Duodenal mucosa (tissue), 2 donors: Measurements from ENCODE around the gene CES4A.

ENCODE experiments used
- H3K27ac ChIP-seq: one replicate; pipeline ENCODE4 v1.7.0; 2013; ENCODE audit warnings: low read depth, low read length
- H3K27me3 ChIP-seq, 2 donors: one replicate each; pipeline ENCODE4 v1.7.0; 2013; ENCODE audit warnings: low read length in 2 of 2, control low read depth in 1 of 2; ENCODE audit not compliant: insufficient read depth in 2 of 2, control insufficient read depth in 1 of 2
- H3K36me3 ChIP-seq, 2 donors: one replicate each; pipeline ENCODE4 v1.7.0; 2013; ENCODE audit warnings: low read length in 2 of 2, control low read depth in 1 of 2; ENCODE audit not compliant: insufficient read depth in 2 of 2, control insufficient read depth in 1 of 2
- H3K4me1 ChIP-seq, 2 donors: one replicate each; pipeline ENCODE4 v1.7.0; 2013; ENCODE audit warnings: low read length in 2 of 2, control low read depth in 1 of 2; ENCODE audit not compliant: insufficient read depth in 2 of 2, control insufficient read depth in 1 of 2
- H3K4me3 ChIP-seq, 2 donors: one replicate each; pipeline ENCODE4 v1.7.0; 2013; ENCODE audit warnings: low read length in 2 of 2, low read depth in 1 of 2
- H3K9ac ChIP-seq, 2 donors: one replicate each; pipeline ENCODE4 v1.7.0; 2013; ENCODE audit warnings: low read length in 2 of 2, low read depth in 1 of 2
- H3K9me3 ChIP-seq, 2 donors: one replicate each; pipeline ENCODE4 v1.7.0; 2013; ENCODE audit warnings: low read length in 2 of 2, control low read depth in 1 of 2; ENCODE audit not compliant: control insufficient read depth in 1 of 2

Gene CES4A

DNA sequence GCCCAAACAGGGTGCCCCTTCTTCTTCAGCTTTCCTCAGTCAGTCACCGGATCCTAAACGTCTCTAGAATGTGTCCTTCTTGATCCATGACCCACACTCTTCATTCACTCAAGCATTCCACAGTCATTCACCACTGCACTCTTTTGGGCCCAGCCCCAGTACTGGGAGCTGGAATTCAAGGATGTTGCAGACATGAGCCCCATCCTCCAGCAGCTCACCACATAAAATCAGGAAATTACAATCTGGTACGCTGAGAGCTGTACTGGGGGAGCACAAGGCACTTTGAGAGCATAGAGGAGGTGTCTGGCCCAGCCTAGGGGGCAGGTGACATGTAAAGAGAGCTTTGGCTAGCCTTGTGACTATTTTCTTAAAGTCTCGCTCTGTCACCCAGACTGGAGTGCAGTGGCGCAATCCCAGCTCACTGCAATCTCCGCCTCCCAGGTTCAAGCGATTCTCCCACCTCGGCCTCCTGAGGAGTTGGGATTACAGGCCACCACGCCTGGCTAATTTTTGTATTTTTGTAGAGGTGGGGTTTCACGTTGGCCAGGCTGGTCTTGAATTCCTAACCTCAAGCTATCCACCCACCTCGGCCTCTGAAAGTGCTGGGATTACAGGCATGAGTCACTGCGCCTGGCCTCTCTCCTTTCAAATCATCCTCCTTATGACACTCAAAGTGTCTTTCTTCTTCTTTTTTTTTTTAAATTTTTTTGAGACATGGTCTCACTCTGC, 18.7 kb downstream of the CES4A start:
- no peaks in the 10 kb centered on the region for H3K27me3 ChIP-seq
- H3K36me3 ChIP-seq, result no peaks in the 10 kb centered on the region
- H3K4me1 ChIP-seq, result no peaks in the 10 kb centered on the region
- no peaks in the 10 kb centered on the region for H3K9me3 ChIP-seq
- H3K4me3 ChIP-seq, result no peak overlapping the region
- no peak overlapping the region for H3K27ac ChIP-seq
- no peak overlapping the region for H3K9ac ChIP-seq

DNA sequence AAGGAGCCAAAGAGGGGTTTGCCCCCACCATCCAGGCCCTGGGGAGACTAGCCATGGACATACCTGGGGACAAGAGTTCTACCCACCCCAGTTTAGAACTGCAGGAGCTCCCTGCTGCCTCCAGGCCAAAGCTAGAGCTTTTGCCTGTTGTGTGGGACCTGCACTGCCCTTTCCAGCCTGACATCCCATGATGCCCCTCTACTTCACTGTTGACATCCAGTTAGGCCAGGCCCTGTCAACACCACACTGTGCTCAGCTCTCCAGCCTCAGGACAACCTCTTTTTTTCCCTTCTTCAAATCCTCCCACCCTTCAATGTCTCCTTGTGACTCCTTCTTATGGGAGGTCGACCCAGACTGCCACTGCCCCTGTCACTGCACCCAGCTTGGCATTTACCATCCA, 20.8 kb downstream of the CES4A start:
- Histone ChIP-seq H3K9ac (no peak overlapping the region), H3K27me3 (peaks cover 7 to 8% of the 10 kb centered on the region in 2 donors), H3K4me1 (peaks cover 7% of the 10 kb centered on the region in 2 donors), H3K9me3 (no peaks in the 10 kb centered on the region), H3K4me3 (no peak overlapping the region), H3K27ac (no peak overlapping the region), H3K36me3 (no peaks in the 10 kb centered on the region)

DNA sequence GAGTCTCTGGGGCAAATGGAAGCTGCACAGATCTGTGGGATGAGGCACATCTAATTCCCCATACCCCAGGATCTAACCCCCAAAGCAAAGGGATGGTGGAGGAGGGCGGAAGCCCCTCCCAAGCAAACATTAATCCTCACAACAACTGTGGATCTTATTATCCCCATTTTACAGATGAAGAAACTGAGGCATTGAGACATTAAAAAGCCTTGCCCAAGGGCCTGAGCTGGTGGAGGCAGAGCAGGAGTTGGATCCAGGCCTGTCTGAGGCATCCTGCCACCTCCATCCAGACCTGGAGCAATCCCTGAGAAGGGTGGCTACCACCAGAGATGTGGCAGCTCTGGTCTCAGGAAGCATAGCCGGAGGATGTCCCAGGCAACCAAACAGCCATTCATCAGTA, 22.9 kb downstream of the CES4A start:
- no peak overlapping the region for H3K27ac ChIP-seq
- peaks cover 7 to 11% of the 10 kb centered on the region in 2 donors for H3K4me1 ChIP-seq
- no peak overlapping the region for H3K4me3 ChIP-seq
- H3K27me3 ChIP-seq, result peaks cover 18 to 21% of the 10 kb centered on the region in 2 donors
- no peaks in the 10 kb centered on the region for H3K9me3 ChIP-seq
- H3K36me3 ChIP-seq, result no peaks in the 10 kb centered on the region
- no peak overlapping the region for H3K9ac ChIP-seq

GRCh38 chr16:67013233-67013822, 24.9 kb downstream of the CES4A start:
- no peaks in the 10 kb centered on the region for H3K9me3 ChIP-seq
- peaks cover 7 to 11% of the 10 kb centered on the region in 2 donors for H3K4me1 ChIP-seq
- no peaks in the 10 kb centered on the region for H3K36me3 ChIP-seq
- H3K9ac ChIP-seq, result no peak overlapping the region
- no peak overlapping the region for H3K27ac ChIP-seq
- H3K27me3 ChIP-seq, result peaks cover 18 to 21% of the 10 kb centered on the region in 2 donors
- H3K4me3 ChIP-seq, result peak overlapping the region; percentile 46 to 54

- peak overlapping the region in 1 of 2 donors; percentile 32 for H3K9ac ChIP-seq
- peaks cover 18 to 21% of the 10 kb centered on the region in 2 donors for H3K27me3 ChIP-seq
- H3K4me1 ChIP-seq, result peaks cover 7 to 11% of the 10 kb centered on the region in 2 donors
- H3K9me3 ChIP-seq, result no peaks in the 10 kb centered on the region
- peak overlapping the region; percentile 46 to 54 for H3K4me3 ChIP-seq
- H3K36me3 ChIP-seq, result no peaks in the 10 kb centered on the region
- no peak overlapping the region for H3K27ac ChIP-seq
Measured at GRCh38 chr16:67013823-67014633, 25.6 kb downstream of the CES4A start.

DNA sequence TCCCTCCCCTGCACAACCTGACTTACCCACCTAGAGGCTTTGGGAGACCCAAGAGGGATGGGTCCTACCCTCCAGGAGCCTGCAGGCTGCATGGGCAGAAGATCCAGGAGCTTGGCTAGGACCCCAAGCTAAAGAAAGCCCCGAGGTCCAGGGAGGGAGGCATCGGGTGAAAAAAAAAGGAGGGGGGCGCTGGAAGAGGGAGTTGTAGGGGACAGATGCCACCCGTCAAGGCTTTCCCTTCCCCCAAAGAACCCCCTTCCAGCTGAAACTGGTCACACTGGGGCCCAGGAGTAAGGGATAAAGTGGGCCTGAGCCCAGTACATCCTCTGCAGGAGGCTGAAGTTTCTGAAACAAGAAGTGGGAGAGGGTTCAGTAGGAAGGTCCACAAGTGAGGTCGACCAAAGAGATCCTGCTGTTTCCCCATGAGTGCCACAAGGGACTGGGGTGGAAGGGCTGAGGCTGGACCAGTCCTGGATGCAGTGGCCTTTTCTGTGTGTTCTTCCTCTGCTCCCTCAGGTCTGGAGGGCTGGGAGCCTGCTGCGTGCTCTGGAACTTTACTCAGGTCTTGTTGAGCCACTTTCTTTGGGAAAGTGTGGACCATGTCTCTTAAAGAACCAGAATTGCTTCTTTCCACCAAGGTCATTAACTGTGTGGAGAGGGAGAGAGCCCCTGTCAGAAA, 26.4 kb downstream of the CES4A start:
- H3K36me3 ChIP-seq, result no peaks in the 10 kb centered on the region
- peak overlapping the region in 1 of 2 donors; percentile 32 for H3K9ac ChIP-seq
- H3K4me1 ChIP-seq, result peaks cover 7 to 11% of the 10 kb centered on the region in 2 donors
- no peak overlapping the region for H3K27ac ChIP-seq
- H3K4me3 ChIP-seq, result peak overlapping the region; percentile 46 to 54
- peaks cover 18 to 21% of the 10 kb centered on the region in 2 donors for H3K27me3 ChIP-seq
- H3K9me3 ChIP-seq, result no peaks in the 10 kb centered on the region

- Histone ChIP-seq H3K9ac (no peak overlapping the region), H3K4me1 (peaks cover 7 to 11% of the 10 kb centered on the region in 2 donors), H3K27me3 (peaks cover 18 to 21% of the 10 kb centered on the region in 2 donors), H3K36me3 (no peaks in the 10 kb centered on the region), H3K4me3 (no peak overlapping the region), H3K9me3 (no peaks in the 10 kb centered on the region), H3K27ac (no peak overlapping the region)
Measured at GRCh38 chr16:67015313-67015731, 26.9 kb downstream of the CES4A start.

GRCh38 chr16:67016143-67016542, 27.8 kb downstream of the CES4A start:
- H3K9me3 ChIP-seq, result no peaks in the 10 kb centered on the region
- H3K36me3 ChIP-seq, result no peaks in the 10 kb centered on the region
- peaks cover 7 to 11% of the 10 kb centered on the region in 2 donors for H3K4me1 ChIP-seq
- no peak overlapping the region for H3K27ac ChIP-seq
- H3K9ac ChIP-seq, result no peak overlapping the region
- H3K27me3 ChIP-seq, result peaks cover 18 to 21% of the 10 kb centered on the region in 2 donors
- no peak overlapping the region for H3K4me3 ChIP-seq

GRCh38 chr16:67016681-67017420, 28.5 kb downstream of the CES4A start:
- Histone ChIP-seq H3K9me3 (no peaks in the 10 kb centered on the region), H3K27me3 (peaks cover 18 to 21% of the 10 kb centered on the region in 2 donors), H3K27ac (no peak overlapping the region), H3K36me3 (no peaks in the 10 kb centered on the region), H3K9ac (no peak overlapping the region), H3K4me3 (no peak overlapping the region), H3K4me1 (peaks cover 7 to 11% of the 10 kb centered on the region in 2 donors)
